Measurements from ENCODE around the gene DDX11.
"Not testable (repeated sequence)": the region's sequence is repeated elsewhere in the genome, so short reads cannot be mapped to it uniquely, and the experiment has no call there.

The DDX11 gene

GRCh38 chr12:31100503-31101208 lies 27.0 kb downstream of the DDX11 start:
- not testable (repeated sequence) for DNase-seq

GRCh38 chr12:31102125-31102524 lies 28.5 kb downstream of the DDX11 start:
- not testable (repeated sequence) for DNase-seq

GRCh38 chr12:31102596-31102995 lies 28.9 kb downstream of the DDX11 start:
- not testable (repeated sequence) for DNase-seq

- DNase-seq = not testable (repeated sequence)
Observed at GRCh38 chr12:31103561-31103975, 29.9 kb downstream of the DDX11 start.

GRCh38 chr12:31104220-31104619 lies 30.6 kb downstream of the DDX11 start:
- not testable (repeated sequence) for DNase-seq

- DNase-seq = not testable (repeated sequence)
Observed at GRCh38 chr12:31104773-31105172, 31.1 kb downstream of the DDX11 start.

GRCh38 chr12:31105668-31106067 lies 32.0 kb downstream of the DDX11 start:
- no peak for DNase-seq

GRCh38 chr12:31106101-31106803 lies 32.6 kb downstream of the DDX11 start:
- no peak for DNase-seq

- DNase-seq = not testable (repeated sequence)
Observed at GRCh38 chr12:31109773-31110172, 36.1 kb downstream of the DDX11 start.

GRCh38 chr12:31110263-31110662 lies 36.6 kb downstream of the DDX11 start:
- not testable (repeated sequence) for DNase-seq

- not testable (repeated sequence) for DNase-seq
Observed at GRCh38 chr12:31115092-31115601, 41.5 kb downstream of the DDX11 start.

GRCh38 chr12:31116846-31117202 lies 43.2 kb downstream of the DDX11 start:
- DNase-seq = not testable (repeated sequence)

GRCh38 chr12:31117203-31118011 lies 43.7 kb downstream of the DDX11 start:
- DNase-seq = peak; percentile 33

- peak; percentile 20 for DNase-seq
Observed at GRCh38 chr12:31118347-31119191, 44.9 kb downstream of the DDX11 start.

- DNase-seq = no peak
Observed at GRCh38 chr12:31119192-31119802, 45.6 kb downstream of the DDX11 start.

- DNase-seq = no peak
Observed at GRCh38 chr12:31119803-31120211, 46.1 kb downstream of the DDX11 start.

- DNase-seq = no peak
Observed at GRCh38 chr12:31120392-31121008, 46.8 kb downstream of the DDX11 start.

- DNase-seq = not testable (repeated sequence)
Observed at GRCh38 chr12:31121022-31121728, 47.5 kb downstream of the DDX11 start.

GRCh38 chr12:31122481-31122880 lies 48.8 kb downstream of the DDX11 start:
- no peak for DNase-seq

GRCh38 chr12:31124158-31124557 lies 50.5 kb downstream of the DDX11 start:
- not testable (repeated sequence) for DNase-seq

Measured in fibroblast of skin of back (primary cell).